HEK293 (cell line): Measurements from ENCODE around the gene TSC22D1.

ENCODE experiments used
- CTCF ChIA-PET: fragments of 350-600 bp; formaldehyde crosslinking; extraction: SDS; loops from one replicate; lab custom pipeline; 2021; ENCODE audit warnings: antibody characterized with exemption; lab: Yijun Ruan, JAX
- POLR2A ChIA-PET: fragments of 300-600 bp; formaldehyde crosslinking; extraction: SDS; loops from one replicate; lab custom pipeline; 2020; ENCODE audit warnings: antibody characterized with exemption, inconsistent platforms; lab: Yijun Ruan, JAX
- H3K27ac ChIP-seq: fragments of 200-500 bp; sonication (Bioruptor generic); 2 replicates; pipeline ENCODE4 v1.5.1; 2014; ENCODE audit warnings: low read depth, low read length, control low read depth, inconsistent platforms; ENCODE audit errors: extremely low read depth
- H3K36me3 ChIP-seq, 2 experiments: fragments of 200-500 bp in 1 of 2; sonication (Bioruptor generic) in 1 of 2; 1 replicate in 1 of 2; 2 replicates in 1 of 2; pipeline ENCODE4 v1.5.1; 2014 to 2017; ENCODE audit warnings: inconsistent platforms in 2 of 2, low read length in 2 of 2; ENCODE audit not compliant: control insufficient read depth in 2 of 2, insufficient read depth in 1 of 2
- H3K4me1 ChIP-seq: fragments of 200-500 bp; sonication (Bioruptor generic); 2 replicates; pipeline ENCODE4 v1.5.1; 2014; ENCODE audit warnings: mild to moderate bottlenecking, low read length, inconsistent platforms; ENCODE audit not compliant: control insufficient read depth, insufficient read depth
- H3K4me3 ChIP-seq: 2 replicates; pipeline ENCODE4 v1.5.1; 2011; ENCODE audit warnings: low read depth, mild to moderate bottlenecking, control low read depth, low read length, moderate library complexity
- H3K9me3 ChIP-seq: fragments of 200-500 bp; sonication (Bioruptor generic); 2 replicates; pipeline ENCODE4 v1.5.1; 2014; ENCODE audit warnings: low read depth, low read length, inconsistent platforms; ENCODE audit not compliant: control insufficient read depth, insufficient read depth
- GLIS1 ChIP-seq: fragments of 450-650 bp; formaldehyde crosslinking; IDR thresholded peaks from 2 replicates; pipeline ENCODE4 v1.5.1; 2016; ENCODE audit warnings: missing biosample characterization, missing genetic modification characterization
- HOXC10 ChIP-seq: sonication (generic); formaldehyde crosslinking; IDR thresholded peaks from 2 replicates; pipeline ENCODE4 v1.8.1; 2023; ENCODE audit warnings: mild to moderate bottlenecking, missing genetic modification reagents
- KLF9 ChIP-seq: fragments of 450-650 bp; formaldehyde crosslinking; IDR thresholded peaks from 2 replicates; pipeline ENCODE4 v1.5.1; 2016; ENCODE audit warnings: missing biosample characterization, missing genetic modification characterization, low read depth
- OSR2 ChIP-seq: fragments of 450-650 bp; formaldehyde crosslinking; IDR thresholded peaks from 2 replicates; pipeline ENCODE4 v1.5.1; 2016; ENCODE audit warnings: missing biosample characterization, missing genetic modification characterization
- PRDM6 ChIP-seq: fragments of 450-650 bp; formaldehyde crosslinking; IDR thresholded peaks from 2 replicates; pipeline ENCODE4 v1.5.1; 2017; ENCODE audit warnings: missing biosample characterization, missing genetic modification characterization
- RBAK ChIP-seq: fragments of 450-650 bp; formaldehyde crosslinking; IDR thresholded peaks from 2 replicates; pipeline ENCODE4 v1.5.1; 2016; ENCODE audit warnings: missing biosample characterization, missing genetic modification characterization
- TRIM28 ChIP-seq: IDR thresholded peaks from 2 replicates; pipeline ENCODE4 v1.6.1; 2011; ENCODE audit warnings: low read length, control low read depth, borderline replicate concordance
- ZEB2 ChIP-seq: fragments of 450-650 bp; formaldehyde crosslinking; IDR thresholded peaks from 2 replicates; pipeline ENCODE4 v1.5.1; 2016; ENCODE audit warnings: missing biosample characterization, missing genetic modification characterization
- ZFP37 ChIP-seq: fragments of 450-650 bp; formaldehyde crosslinking; IDR thresholded peaks from 2 replicates; pipeline ENCODE4 v1.5.1; 2016; ENCODE audit warnings: missing biosample characterization, missing genetic modification characterization
- ZFP41 ChIP-seq: fragments of 450-650 bp; formaldehyde crosslinking; IDR thresholded peaks from 2 replicates; pipeline ENCODE4 v1.5.1; 2016; ENCODE audit warnings: missing biosample characterization, missing genetic modification characterization, borderline replicate concordance
- ZNF132 ChIP-seq: fragments of 450-650 bp; formaldehyde crosslinking; IDR thresholded peaks from 2 replicates; pipeline ENCODE4 v1.5.1; 2017; ENCODE audit warnings: missing biosample characterization, missing genetic modification characterization, borderline replicate concordance
- ZNF146 ChIP-seq: fragments of 450-650 bp; formaldehyde crosslinking; IDR thresholded peaks from 2 replicates; pipeline ENCODE4 v1.5.1; 2016; ENCODE audit warnings: missing biosample characterization, missing genetic modification characterization
- ZNF174 ChIP-seq: fragments of 450-650 bp; formaldehyde crosslinking; IDR thresholded peaks from 2 replicates; pipeline ENCODE4 v1.5.0; 2017; ENCODE audit warnings: missing biosample characterization, mild to moderate bottlenecking, missing genetic modification characterization
- ZNF184 ChIP-seq: fragments of 450-650 bp; IDR thresholded peaks from 2 replicates; pipeline ENCODE4 v1.5.1; 2018; ENCODE audit warnings: missing biosample characterization, mild to moderate bottlenecking, missing genetic modification characterization
- ZNF24 ChIP-seq: fragments of 450-650 bp; formaldehyde crosslinking; IDR thresholded peaks from 2 replicates; pipeline ENCODE4 v1.5.1; 2016; ENCODE audit warnings: missing biosample characterization, missing genetic modification characterization
- ZNF26 ChIP-seq: fragments of 450-650 bp; formaldehyde crosslinking; IDR thresholded peaks from 2 replicates; pipeline ENCODE4 v1.5.1; 2016; ENCODE audit warnings: missing biosample characterization, missing genetic modification characterization
- ZNF274 ChIP-seq, 2 experiments: fragments of 200-500 bp in 1 of 2; fragments of 450-650 bp in 1 of 2; sonication (Bioruptor generic) in 1 of 2; formaldehyde crosslinking in 1 of 2; IDR thresholded peaks; 2 replicates each; pipeline versions ENCODE4 v1.5.1 to v1.6.1; 2014 to 2016; ENCODE audit warnings: borderline replicate concordance in 1 of 2, inconsistent platforms in 1 of 2, low read length in 1 of 2, missing biosample characterization in 1 of 2, missing genetic modification characterization in 1 of 2
- ZNF335 ChIP-seq: fragments of 450-650 bp; formaldehyde crosslinking; conservative IDR thresholded peaks from 2 replicates; pipeline ENCODE4 v1.5.1; 2016; ENCODE audit warnings: missing biosample characterization, missing genetic modification characterization
- ZNF37A ChIP-seq: fragments of 450-650 bp; IDR thresholded peaks from 2 replicates; pipeline ENCODE4 v1.5.1; 2018; ENCODE audit warnings: missing biosample characterization, missing genetic modification characterization
- ZNF530 ChIP-seq: fragments of 450-650 bp; formaldehyde crosslinking; IDR thresholded peaks from 2 replicates; pipeline ENCODE4 v1.5.1; 2016; ENCODE audit warnings: low read depth, missing biosample characterization, missing genetic modification characterization
- ZNF544 ChIP-seq: fragments of 450-650 bp; formaldehyde crosslinking; IDR thresholded peaks from 2 replicates; pipeline ENCODE4 v1.5.0; 2017; ENCODE audit warnings: missing biosample characterization, missing genetic modification characterization
- ZNF548 ChIP-seq: fragments of 450-650 bp; formaldehyde crosslinking; IDR thresholded peaks from 2 replicates; pipeline ENCODE4 v1.5.1; 2016; ENCODE audit warnings: missing biosample characterization, missing genetic modification characterization
- ZNF610 ChIP-seq: fragments of 450-650 bp; formaldehyde crosslinking; IDR thresholded peaks from 2 replicates; pipeline ENCODE4 v1.5.1; 2016; ENCODE audit warnings: missing biosample characterization, missing genetic modification characterization, borderline replicate concordance
- ZNF654 ChIP-seq: fragments of 450-650 bp; formaldehyde crosslinking; IDR thresholded peaks from 2 replicates; pipeline ENCODE4 v1.5.1; 2016; ENCODE audit warnings: low read depth, missing biosample characterization, missing genetic modification characterization
- ZNF692 ChIP-seq: fragments of 450-650 bp; formaldehyde crosslinking; IDR thresholded peaks from 2 replicates; pipeline ENCODE4 v1.5.1; 2016; ENCODE audit warnings: missing biosample characterization, missing genetic modification characterization
- ZNF837 ChIP-seq: fragments of 450-650 bp; formaldehyde crosslinking; IDR thresholded peaks from 2 replicates; pipeline ENCODE4 v1.5.1; 2016; ENCODE audit warnings: missing biosample characterization, missing genetic modification characterization
- TF ChIP-seq, protein P1 (sequence below): fragments of 450-650 bp; IDR thresholded peaks from 2 replicates; pipeline ENCODE4 v1.5.1; 2018; ENCODE audit warnings: missing biosample characterization, mild to moderate bottlenecking, missing genetic modification characterization
- TF ChIP-seq, protein P2 (sequence below): sonication (generic); formaldehyde crosslinking; IDR thresholded peaks from 2 replicates; pipeline ENCODE4 v1.8.1; 2022; ENCODE audit warnings: mild to moderate bottlenecking, moderate library complexity, missing genetic modification reagents

The TSC22D1 gene

DNA sequence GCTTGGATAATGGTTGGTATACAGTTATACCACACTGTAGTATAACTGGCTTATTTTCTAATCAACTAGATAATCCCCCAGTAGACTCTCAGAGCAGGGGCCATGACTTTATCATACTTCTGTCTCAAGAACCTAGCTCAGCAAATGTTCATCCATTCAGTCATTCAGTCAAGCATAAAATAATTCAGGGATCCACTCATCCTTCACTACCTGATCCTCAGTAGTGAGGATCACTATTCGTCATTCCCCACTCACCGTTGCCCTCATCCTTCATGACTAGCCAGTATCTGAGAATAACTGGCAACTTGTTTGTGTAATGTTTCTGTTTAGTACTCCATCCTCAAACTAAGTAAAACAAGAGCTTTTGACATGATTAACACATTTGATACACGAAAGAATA, 77.6 kb downstream of the TSC22D1 start:
- H3K4me1 ChIP-seq: no peaks in the 10 kb centered on the region; the same call in 1 of the 2 replicates
- CTCF ChIA-PET: interaction anchor here (0.6 kb wide), 1 partner anchor 51 kb away, joined by 4 read pairs; no protein-coding TSS in a partner anchor
- H3K4me3 ChIP-seq: no peak overlapping the region
- no peak for TF ChIP-seq ZNF174
- TF ChIP-seq ZNF132 (tag by site-specific recombination): no peak
- no peak for TF ChIP-seq ZNF548 (tag by site-specific recombination)
- TF ChIP-seq, protein P1, sequence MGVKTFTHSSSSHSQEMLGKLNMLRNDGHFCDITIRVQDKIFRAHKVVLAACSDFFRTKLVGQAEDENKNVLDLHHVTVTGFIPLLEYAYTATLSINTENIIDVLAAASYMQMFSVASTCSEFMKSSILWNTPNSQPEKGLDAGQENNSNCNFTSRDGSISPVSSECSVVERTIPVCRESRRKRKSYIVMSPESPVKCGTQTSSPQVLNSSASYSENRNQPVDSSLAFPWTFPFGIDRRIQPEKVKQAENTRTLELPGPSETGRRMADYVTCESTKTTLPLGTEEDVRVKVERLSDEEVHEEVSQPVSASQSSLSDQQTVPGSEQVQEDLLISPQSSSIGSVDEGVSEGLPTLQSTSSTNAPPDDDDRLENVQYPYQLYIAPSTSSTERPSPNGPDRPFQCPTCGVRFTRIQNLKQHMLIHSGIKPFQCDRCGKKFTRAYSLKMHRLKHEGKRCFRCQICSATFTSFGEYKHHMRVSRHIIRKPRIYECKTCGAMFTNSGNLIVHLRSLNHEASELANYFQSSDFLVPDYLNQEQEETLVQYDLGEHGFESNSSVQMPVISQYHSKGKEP (tag by site-specific recombination): no peak
- no peak for TF ChIP-seq OSR2 (tag by site-specific recombination)
- TF ChIP-seq ZNF544 (tag by site-specific recombination): no peak
- TF ChIP-seq RBAK (tag by site-specific recombination): no peak
- TF ChIP-seq HOXC10: no peak
- TF ChIP-seq ZNF610 (tag by site-specific recombination): no peak
- no peak for TF ChIP-seq TRIM28
- TF ChIP-seq ZNF24 (tag by site-specific recombination): no peak
- TF ChIP-seq ZNF274 (IDR thresholded peaks at IDR 0.05; ENCODE audit: low read length): no peak
- no peak for TF ChIP-seq ZNF274 (tag by site-specific recombination; IDR thresholded peaks at IDR 0.05; ENCODE audit: borderline replicate concordance)
- TF ChIP-seq ZNF146 (tag by site-specific recombination): no peak
- TF ChIP-seq GLIS1 (tag by site-specific recombination): no peak
- TF ChIP-seq ZNF26 (tag by site-specific recombination): no peak
- TF ChIP-seq ZNF530 (tag by site-specific recombination): no peak
- no peaks in the 10 kb centered on the region for H3K9me3 ChIP-seq
- POLR2A ChIA-PET: no interaction called here
- no peaks in the 10 kb centered on the region for H3K36me3 ChIP-seq
- no peak overlapping the region for H3K27ac ChIP-seq

DNA sequence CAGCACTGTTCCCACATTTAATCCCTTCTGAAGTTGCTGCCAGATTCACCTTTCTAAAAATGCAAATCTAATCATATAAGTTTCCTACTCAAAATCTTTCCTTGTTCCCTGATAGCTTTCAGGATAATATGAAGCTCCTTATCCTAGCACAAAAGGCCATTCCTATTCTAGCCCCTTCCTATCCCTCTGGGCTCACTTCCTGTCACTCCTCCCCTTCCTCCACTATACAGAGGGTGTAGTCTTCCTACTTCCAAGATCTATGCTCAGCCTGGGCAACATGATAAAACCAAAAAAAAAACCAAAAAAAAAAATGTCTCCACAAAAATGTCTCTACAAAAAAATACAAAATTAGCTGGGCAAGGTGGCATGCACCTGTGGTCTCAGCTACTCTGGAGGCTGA, 78.3 kb downstream of the TSC22D1 start:
- no peak for TF ChIP-seq ZNF837 (tag by site-specific recombination)
- TF ChIP-seq PRDM6 (tag by site-specific recombination): no peak
- TF ChIP-seq ZNF548 (tag by site-specific recombination): no peak
- no peak for TF ChIP-seq ZEB2 (tag by site-specific recombination)
- TF ChIP-seq ZNF610 (tag by site-specific recombination): no peak
- TF ChIP-seq ZNF174: no peak
- no peak for TF ChIP-seq ZNF654 (tag by site-specific recombination)
- no peak for TF ChIP-seq ZNF335 (tag by site-specific recombination)
- TF ChIP-seq, protein P2, sequence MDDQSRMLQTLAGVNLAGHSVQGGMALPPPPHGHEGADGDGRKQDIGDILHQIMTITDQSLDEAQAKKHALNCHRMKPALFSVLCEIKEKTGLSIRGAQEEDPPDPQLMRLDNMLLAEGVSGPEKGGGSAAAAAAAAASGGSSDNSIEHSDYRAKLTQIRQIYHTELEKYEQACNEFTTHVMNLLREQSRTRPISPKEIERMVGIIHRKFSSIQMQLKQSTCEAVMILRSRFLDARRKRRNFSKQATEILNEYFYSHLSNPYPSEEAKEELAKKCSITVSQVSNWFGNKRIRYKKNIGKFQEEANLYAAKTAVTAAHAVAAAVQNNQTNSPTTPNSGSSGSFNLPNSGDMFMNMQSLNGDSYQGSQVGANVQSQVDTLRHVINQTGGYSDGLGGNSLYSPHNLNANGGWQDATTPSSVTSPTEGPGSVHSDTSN (CRISPR knock-in tag): no peak
- no peak for TF ChIP-seq ZNF692 (tag by site-specific recombination)
- no peak for TF ChIP-seq ZFP37 (tag by site-specific recombination)
- no peak for TF ChIP-seq ZNF184 (tag by site-specific recombination)
- no peak for TF ChIP-seq KLF9
- no peak for TF ChIP-seq ZFP41 (tag by site-specific recombination)
- TF ChIP-seq ZNF37A (tag by site-specific recombination): no peak
- Histone ChIP-seq H3K9me3 (no peaks in the 10 kb centered on the region), H3K4me3 (no peak overlapping the region), H3K4me1 (no peaks in the 10 kb centered on the region; the same call in 1 of the 2 replicates), H3K27ac (no peak overlapping the region), H3K36me3 (no peaks in the 10 kb centered on the region)
- CTCF ChIA-PET: interaction anchor here (0.6 kb wide), 2 partner anchors 52 to 605 kb away, joined by 3 to 4 read pairs; no protein-coding TSS in a partner anchor
- POLR2A ChIA-PET: no interaction called here
